ENCODE measurements around the gene CCDC121. TPM values are rescaled to one million over a fixed set of nuclear protein-coding genes. Genes with fewer than 3 reads are reported as not detected.

CCDC121 gene
- total RNA-seq, 1 donor, result 1.1 TPM

- Histone ChIP-seq H3K79me2 (ENCODE audit: insufficient read depth, low read length) (no peaks in the 10 kb centered on the region), H3K4me2 (ENCODE audit: insufficient read depth, low read length) (no peak overlapping the region), H3K36me3 (ENCODE audit: insufficient read depth, low read length) (peaks cover 78% of the 10 kb centered on the region), H3K4me3 (ENCODE audit: insufficient read depth, low read length) (no peak overlapping the region), H2AFZ (ENCODE audit: low read length) (no peak overlapping the region), H3K9me3 (ENCODE audit: low read depth, low read length) (no peaks in the 10 kb centered on the region), H4K20me1 (ENCODE audit: insufficient read depth, low read length) (no peaks in the 10 kb centered on the region), H3K27me3 (ENCODE audit: insufficient read depth, low read length) (no peaks in the 10 kb centered on the region), H3K4me1 (ENCODE audit: insufficient read depth, low read length) (peaks cover 6% of the 10 kb centered on the region), H3K27ac (ENCODE audit: low read depth, low read length) (no peak overlapping the region)
- DNase-seq (ENCODE audit: insufficient read length, low spot score, missing footprints), result no peak
- no peak for TF ChIP-seq CTCF (IDR thresholded peaks at IDR 0.05; ENCODE audit: extremely low read depth, low read depth, low read length)
Observed at GRCh38 chr2:27645197-27645596, 16.4 kb upstream of the CCDC121 start.

- no peak overlapping the region for H2AFZ ChIP-seq (ENCODE audit: low read length)
- peaks cover 63% of the 10 kb centered on the region for H3K36me3 ChIP-seq (ENCODE audit: insufficient read depth, low read length)
- no peaks in the 10 kb centered on the region for H3K79me2 ChIP-seq (ENCODE audit: insufficient read depth, low read length)
- no peaks in the 10 kb centered on the region for H3K27me3 ChIP-seq (ENCODE audit: insufficient read depth, low read length)
- H3K27ac ChIP-seq (ENCODE audit: low read depth, low read length), result peak overlapping the region; percentile 46
- peaks cover 18% of the 10 kb centered on the region for H3K4me1 ChIP-seq (ENCODE audit: insufficient read depth, low read length)
- H3K9me3 ChIP-seq (ENCODE audit: low read depth, low read length), result no peaks in the 10 kb centered on the region
- no peak for TF ChIP-seq CTCF (IDR thresholded peaks at IDR 0.05; ENCODE audit: extremely low read depth, low read depth, low read length)
- no peak overlapping the region for H3K4me3 ChIP-seq (ENCODE audit: insufficient read depth, low read length)
- no peaks in the 10 kb centered on the region for H4K20me1 ChIP-seq (ENCODE audit: insufficient read depth, low read length)
- DNase-seq (ENCODE audit: insufficient read length, low spot score, missing footprints), result no peak
- H3K4me2 ChIP-seq (ENCODE audit: insufficient read depth, low read length), result no peak overlapping the region
Observed at GRCh38 chr2:27640722-27641245, 12.0 kb upstream of the CCDC121 start.

- Histone ChIP-seq H3K36me3 (ENCODE audit: insufficient read depth, low read length) (peaks cover 67% of the 10 kb centered on the region), H3K79me2 (ENCODE audit: insufficient read depth, low read length) (no peaks in the 10 kb centered on the region), H3K27me3 (ENCODE audit: insufficient read depth, low read length) (no peaks in the 10 kb centered on the region), H3K4me3 (ENCODE audit: insufficient read depth, low read length) (no peak overlapping the region), H2AFZ (ENCODE audit: low read length) (no peak overlapping the region), H3K4me2 (ENCODE audit: insufficient read depth, low read length) (peak overlapping the region; percentile 22), H3K27ac (ENCODE audit: low read depth, low read length) (peak overlapping the region; percentile 84), H3K4me1 (ENCODE audit: insufficient read depth, low read length) (peaks cover 18% of the 10 kb centered on the region), H3K9me3 (ENCODE audit: low read depth, low read length) (no peaks in the 10 kb centered on the region), H4K20me1 (ENCODE audit: insufficient read depth, low read length) (no peaks in the 10 kb centered on the region)
- no peak for DNase-seq (ENCODE audit: insufficient read length, low spot score, missing footprints)
- TF ChIP-seq CTCF (IDR thresholded peaks at IDR 0.05; ENCODE audit: extremely low read depth, low read depth, low read length), result no peak
Observed at GRCh38 chr2:27638709-27639108, 9.9 kb upstream of the CCDC121 start.

GRCh38 chr2:27638037-27638637 lies 9.3 kb upstream of the CCDC121 start:
- peak; percentile 88 for DNase-seq (ENCODE audit: insufficient read length, low spot score, missing footprints)
- Histone ChIP-seq H2AFZ (ENCODE audit: low read length) (no peak overlapping the region), H3K9me3 (ENCODE audit: low read depth, low read length) (no peaks in the 10 kb centered on the region), H3K36me3 (ENCODE audit: insufficient read depth, low read length) (peaks cover 63% of the 10 kb centered on the region), H4K20me1 (ENCODE audit: insufficient read depth, low read length) (no peaks in the 10 kb centered on the region), H3K4me1 (ENCODE audit: insufficient read depth, low read length) (peaks cover 18% of the 10 kb centered on the region), H3K4me3 (ENCODE audit: insufficient read depth, low read length) (no peak overlapping the region), H3K79me2 (ENCODE audit: insufficient read depth, low read length) (no peaks in the 10 kb centered on the region), H3K4me2 (ENCODE audit: insufficient read depth, low read length) (peak overlapping the region; percentile 22), H3K27ac (ENCODE audit: low read depth, low read length) (peak overlapping the region; percentile 84), H3K27me3 (ENCODE audit: insufficient read depth, low read length) (no peaks in the 10 kb centered on the region)
- TF ChIP-seq CTCF (IDR thresholded peaks at IDR 0.05; ENCODE audit: extremely low read depth, low read depth, low read length), result no peak

All from osteoblast (primary cell).